Airway epithelial cell (primary cell): ENCODE results near the gene POLL. TPM values are rescaled to one million over a fixed set of nuclear protein-coding genes. Genes with fewer than 3 reads are reported as not detected.

Experiments
- total RNA-seq: library from RNA; depleted of rRNA; stranded (reverse); fragments of >200 nt; gene quantifications from 2 replicates; pipeline ENCODE4 v1.2.3, GENCODE V29; 2015

POLL gene
- total RNA-seq, result 20.2 and 37.8 TPM in 2 replicates

GRCh38 chr10:101587725-101588653, at the start of gene POLL, which contains the start of gene DPCD:
TSS of gene POLL (minus strand) at chr10:101588257. CDS start at chr10:101587360, 897 bp downstream.
TSS of gene DPCD (plus strand) at chr10:101588321. CDS start at chr10:101588337, 16 bp downstream.

Other genes starting within 250 kb of the POLL start
- gene BTRC, start 234.1 kb downstream of the POLL start, total RNA-seq, result 11.0 and 13.3 TPM in 2 replicates
- gene DPCD, start 64 bp upstream of the POLL start, total RNA-seq, result 46.2 and 66.8 TPM in 2 replicates
- 13.1 and 13.5 TPM in 2 replicates for gene FBXW4, start 106.9 kb upstream of the POLL start, total RNA-seq
- not detected in 2 replicates for gene FGF8, start 187.9 kb upstream of the POLL start, total RNA-seq
- 163 and 182 TPM in 2 replicates for gene NPM3, start 195.2 kb upstream of the POLL start, total RNA-seq
- 55.8 and 57.7 TPM in 2 replicates for gene OGA, start 230.2 kb upstream of the POLL start, total RNA-seq